HL-60/S4 treated with phorbol 12-myristate 13-acetate at 8.2 ng/mL for 4 days and 3 days (cell line): ENCODE results near the gene GP1BA.

Source experiments
- in situ Hi-C: fragments of 300-500 bp; cut with MboI; formaldehyde crosslinking; loops from 2 replicates; pipeline ENCODE4 v1.15.0; 2022; ENCODE audit warnings: low sequenced_read_pairs

The GP1BA gene

GRCh38 chr17:4970273-4970672 is 38.2 kb downstream of the GP1BA start:
- in situ Hi-C loops: no loop called here

GRCh38 chr17:4971826-4972225 is 39.7 kb downstream of the GP1BA start:
- in situ Hi-C loops: no loop called here

GRCh38 chr17:4972322-4972721 is 40.2 kb downstream of the GP1BA start:
- in situ Hi-C loops: no loop called here

GRCh38 chr17:4972752-4973151 is 40.7 kb downstream of the GP1BA start:
- in situ Hi-C loops: no loop called here

GRCh38 chr17:4973256-4974114 is 41.4 kb downstream of the GP1BA start:
- in situ Hi-C loops: no loop called here

GRCh38 chr17:4974115-4974670 is 42.1 kb downstream of the GP1BA start:
- in situ Hi-C loops: no loop called here

- in situ Hi-C loops: no loop called here
Measured at GRCh38 chr17:4978726-4979125, 46.6 kb downstream of the GP1BA start.

- in situ Hi-C loops: no loop called here
Measured at GRCh38 chr17:4980644-4981216, 48.7 kb downstream of the GP1BA start.

GRCh38 chr17:4982305-4982704 is 50.2 kb downstream of the GP1BA start:
- in situ Hi-C loops: no loop called here
